Measurements from ENCODE around the gene APBA3. TPM values are rescaled to one million over a fixed set of nuclear protein-coding genes. Genes with fewer than 3 reads are reported as not detected.

Gene APBA3
- total RNA-seq, 1 donor, result 15.5 TPM

DNA sequence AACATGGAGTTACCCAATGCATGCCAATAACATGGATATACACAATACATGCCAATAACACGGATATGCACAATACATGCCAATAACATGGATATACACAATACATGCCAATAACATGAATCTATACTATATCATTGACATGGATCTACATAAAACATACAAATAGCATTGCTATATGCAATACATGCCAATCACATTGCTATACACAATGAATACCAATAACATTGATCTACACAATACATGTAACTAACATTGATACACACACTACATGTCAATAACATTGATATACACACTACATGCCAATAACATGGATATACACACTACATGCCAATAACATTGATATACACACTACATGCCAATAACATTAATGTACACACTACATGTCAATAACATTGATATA is 60.3 kb downstream of the APBA3 start:
- no peak overlapping the region for H3K4me3 ChIP-seq (ENCODE audit: low read depth, low read length)
- TF ChIP-seq, protein P1, sequence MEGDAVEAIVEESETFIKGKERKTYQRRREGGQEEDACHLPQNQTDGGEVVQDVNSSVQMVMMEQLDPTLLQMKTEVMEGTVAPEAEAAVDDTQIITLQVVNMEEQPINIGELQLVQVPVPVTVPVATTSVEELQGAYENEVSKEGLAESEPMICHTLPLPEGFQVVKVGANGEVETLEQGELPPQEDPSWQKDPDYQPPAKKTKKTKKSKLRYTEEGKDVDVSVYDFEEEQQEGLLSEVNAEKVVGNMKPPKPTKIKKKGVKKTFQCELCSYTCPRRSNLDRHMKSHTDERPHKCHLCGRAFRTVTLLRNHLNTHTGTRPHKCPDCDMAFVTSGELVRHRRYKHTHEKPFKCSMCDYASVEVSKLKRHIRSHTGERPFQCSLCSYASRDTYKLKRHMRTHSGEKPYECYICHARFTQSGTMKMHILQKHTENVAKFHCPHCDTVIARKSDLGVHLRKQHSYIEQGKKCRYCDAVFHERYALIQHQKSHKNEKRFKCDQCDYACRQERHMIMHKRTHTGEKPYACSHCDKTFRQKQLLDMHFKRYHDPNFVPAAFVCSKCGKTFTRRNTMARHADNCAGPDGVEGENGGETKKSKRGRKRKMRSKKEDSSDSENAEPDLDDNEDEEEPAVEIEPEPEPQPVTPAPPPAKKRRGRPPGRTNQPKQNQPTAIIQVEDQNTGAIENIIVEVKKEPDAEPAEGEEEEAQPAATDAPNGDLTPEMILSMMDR (IDR thresholded peaks at IDR 0.05; ENCODE audit: insufficient read depth, low read length), result no peak
- DNase-seq (ENCODE audit: low read depth), result no peak

Small RNAs within 50 kb of the gene (small RNA-seq; reads per million reads assigned to genes)
- gene AC005777.1, result not detected

Other genes with a start within 250 kb of the APBA3 start
- gene TEKTIP1, start 222.5 kb downstream of the APBA3 start, total RNA-seq (ENCODE audit: low replicate concordance), result not detected in 2 replicates
- 51.7 and 52.6 TPM in 2 replicates for gene MFSD12, start 204.1 kb downstream of the APBA3 start, total RNA-seq (ENCODE audit: low replicate concordance)
- gene HMG20B, start 188.7 kb downstream of the APBA3 start, total RNA-seq (ENCODE audit: low replicate concordance), result 56.6 and 219 TPM in 2 replicates
- under 0.01 and 0.33 TPM in 2 replicates for gene GIPC3, start 176.2 kb downstream of the APBA3 start, total RNA-seq (ENCODE audit: low replicate concordance)
- 0.49 and 5.0 TPM in 2 replicates for gene TBXA2R, start 154.8 kb downstream of the APBA3 start, total RNA-seq (ENCODE audit: low replicate concordance)
- gene CACTIN, start 134.9 kb downstream of the APBA3 start, total RNA-seq (ENCODE audit: low replicate concordance), result 15.7 and 21.3 TPM in 2 replicates
- gene PIP5K1C, start 61.2 kb downstream of the APBA3 start, total RNA-seq (ENCODE audit: low replicate concordance), result 12.8 and 32.2 TPM in 2 replicates
- gene TJP3, start 53.3 kb downstream of the APBA3 start, total RNA-seq (ENCODE audit: low replicate concordance), result not detected in 2 replicates
- gene MRPL54, start 990 bp upstream of the APBA3 start, total RNA-seq (ENCODE audit: low replicate concordance), result 38.8 and 60.5 TPM in 2 replicates
- not detected in 2 replicates for gene RAX2, start 10.5 kb upstream of the APBA3 start, total RNA-seq (ENCODE audit: low replicate concordance)
- gene MATK, start 24.7 kb upstream of the APBA3 start, total RNA-seq (ENCODE audit: low replicate concordance), result not detected in 2 replicates
- not detected in 2 replicates for gene ZFR2, start 107.3 kb upstream of the APBA3 start, total RNA-seq (ENCODE audit: low replicate concordance)
- gene ATCAY, start 119.0 kb upstream of the APBA3 start, total RNA-seq (ENCODE audit: low replicate concordance), result not detected in 2 replicates
- not detected in 2 replicates for gene NMRK2, start 171.4 kb upstream of the APBA3 start, total RNA-seq (ENCODE audit: low replicate concordance)
- 64.7 and 82.8 TPM in 2 replicates for gene DAPK3, start 209.4 kb upstream of the APBA3 start, total RNA-seq (ENCODE audit: low replicate concordance)
- gene EEF2, start 223.8 kb upstream of the APBA3 start, total RNA-seq (ENCODE audit: low replicate concordance), result 1,127 and 1,964 TPM in 2 replicates
- gene PIAS4, start 246.0 kb upstream of the APBA3 start, total RNA-seq (ENCODE audit: low replicate concordance), result 21.5 and 23.8 TPM in 2 replicates

All from fibroblast of the aortic adventitia (primary cell).